Measurements from ENCODE around the gene NTM. TPM values are rescaled to one million over a fixed set of nuclear protein-coding genes. Genes with fewer than 3 reads are reported as not detected.

NTM gene
- total RNA-seq, 4 donors from 2014 or later, result 3.6 to 11.8 (median 7.8) TPM

GRCh38 chr11:131832079-131832478 lies 461.7 kb downstream of the NTM start:
- TF ChIP-seq POLR2AphosphoS5 (IDR thresholded peaks at IDR 0.05), result no peak
- TF ChIP-seq EP300 (IDR thresholded peaks at IDR 0.05), result no peak
- TF ChIP-seq POLR2A (IDR thresholded peaks at IDR 0.05), result no peak
- TF ChIP-seq, protein P1, sequence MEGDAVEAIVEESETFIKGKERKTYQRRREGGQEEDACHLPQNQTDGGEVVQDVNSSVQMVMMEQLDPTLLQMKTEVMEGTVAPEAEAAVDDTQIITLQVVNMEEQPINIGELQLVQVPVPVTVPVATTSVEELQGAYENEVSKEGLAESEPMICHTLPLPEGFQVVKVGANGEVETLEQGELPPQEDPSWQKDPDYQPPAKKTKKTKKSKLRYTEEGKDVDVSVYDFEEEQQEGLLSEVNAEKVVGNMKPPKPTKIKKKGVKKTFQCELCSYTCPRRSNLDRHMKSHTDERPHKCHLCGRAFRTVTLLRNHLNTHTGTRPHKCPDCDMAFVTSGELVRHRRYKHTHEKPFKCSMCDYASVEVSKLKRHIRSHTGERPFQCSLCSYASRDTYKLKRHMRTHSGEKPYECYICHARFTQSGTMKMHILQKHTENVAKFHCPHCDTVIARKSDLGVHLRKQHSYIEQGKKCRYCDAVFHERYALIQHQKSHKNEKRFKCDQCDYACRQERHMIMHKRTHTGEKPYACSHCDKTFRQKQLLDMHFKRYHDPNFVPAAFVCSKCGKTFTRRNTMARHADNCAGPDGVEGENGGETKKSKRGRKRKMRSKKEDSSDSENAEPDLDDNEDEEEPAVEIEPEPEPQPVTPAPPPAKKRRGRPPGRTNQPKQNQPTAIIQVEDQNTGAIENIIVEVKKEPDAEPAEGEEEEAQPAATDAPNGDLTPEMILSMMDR (IDR thresholded peaks at IDR 0.05), result no peak
- H3K36me3 ChIP-seq, result no peaks in the 10 kb centered on the region
- ATAC-seq, result no peak
- H3K27ac ChIP-seq, result no peak overlapping the region
- H3K4me3 ChIP-seq, result no peak overlapping the region
- H3K27me3 ChIP-seq, result no peaks in the 10 kb centered on the region
- WGBS, 2 donors (ENCODE audit: low coverage in 1 of 2), result 33 to 63% methylated on average over 4 of the region's 4 CpGs
- H3K9me3 ChIP-seq, result no peaks in the 10 kb centered on the region
- no peaks in the 10 kb centered on the region for H3K4me1 ChIP-seq

- H3K27ac ChIP-seq, result no peak overlapping the region
- 77 to 100% methylated on average over 2 of the region's 2 CpGs for WGBS, 2 donors (ENCODE audit: low coverage in 1 of 2)
- no peaks in the 10 kb centered on the region for H3K36me3 ChIP-seq
- no peaks in the 10 kb centered on the region for H3K9me3 ChIP-seq
- no peak for ATAC-seq
- H3K4me3 ChIP-seq, result no peak overlapping the region
- TF ChIP-seq POLR2AphosphoS5 (IDR thresholded peaks at IDR 0.05) (no peak), POLR2A (IDR thresholded peaks at IDR 0.05) (no peak), EP300 (IDR thresholded peaks at IDR 0.05) (no peak)
- TF ChIP-seq, protein P1 (IDR thresholded peaks at IDR 0.05), result no peak
- no peaks in the 10 kb centered on the region for H3K4me1 ChIP-seq
- no peaks in the 10 kb centered on the region for H3K27me3 ChIP-seq
These were observed 463.0 kb downstream of the NTM start for GRCh38 chr11:131833366-131833765.

DNA sequence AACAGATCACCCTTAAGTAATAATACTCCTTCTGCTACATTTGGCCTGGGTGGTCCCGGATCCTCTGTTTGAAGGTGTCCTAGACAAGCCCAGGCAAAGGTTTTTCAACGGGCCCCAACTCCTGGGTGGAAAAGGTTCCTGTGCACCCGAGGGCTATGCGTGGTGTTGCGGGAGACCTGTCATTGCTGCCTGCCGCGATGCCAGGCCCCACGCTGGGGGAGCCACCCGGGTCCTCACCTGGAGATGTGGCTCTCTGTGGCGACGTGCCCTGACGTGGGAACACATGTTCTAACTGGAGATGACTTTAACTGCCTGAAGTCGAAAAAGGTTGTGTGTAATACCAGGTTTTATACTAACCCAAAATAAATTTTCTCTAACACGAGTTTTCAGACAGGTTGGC lies 467.1 kb downstream of the NTM start:
- no peaks in the 10 kb centered on the region for H3K4me1 ChIP-seq
- H3K27me3 ChIP-seq, result no peaks in the 10 kb centered on the region
- H3K27ac ChIP-seq, result no peak overlapping the region
- no peak overlapping the region for H3K4me3 ChIP-seq
- H3K9me3 ChIP-seq, result no peaks in the 10 kb centered on the region
- ATAC-seq, result no peak
- WGBS, 2 donors (ENCODE audit: low coverage in 1 of 2), result 83 to 93% methylated on average over 3 to 6 of the region's 14 CpGs
- H3K36me3 ChIP-seq, result no peaks in the 10 kb centered on the region
- TF ChIP-seq, protein P1 (IDR thresholded peaks at IDR 0.05), result no peak
- TF ChIP-seq EP300 (IDR thresholded peaks at IDR 0.05) (no peak), POLR2AphosphoS5 (IDR thresholded peaks at IDR 0.05) (no peak), POLR2A (IDR thresholded peaks at IDR 0.05) (no peak)

DNA sequence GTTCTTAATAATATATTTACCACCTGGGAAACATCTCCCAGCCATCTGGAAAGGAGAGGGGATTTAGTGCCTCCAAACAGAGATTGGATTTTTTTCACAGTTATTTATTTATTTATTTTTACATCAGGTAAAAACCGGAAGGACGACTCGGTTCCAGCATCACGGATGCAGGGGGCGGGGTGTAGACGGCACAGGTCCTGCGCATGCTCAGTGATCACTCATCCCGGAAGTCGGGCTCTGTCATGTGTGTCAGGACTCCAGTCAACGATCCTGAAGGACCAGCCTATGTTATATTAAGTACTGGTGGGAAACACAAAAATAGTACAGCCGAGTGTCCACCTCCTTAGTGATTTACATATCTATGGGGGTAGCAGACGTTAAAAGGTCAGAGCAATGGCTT lies 467.6 kb downstream of the NTM start:
- Histone ChIP-seq H3K4me1 (no peaks in the 10 kb centered on the region), H3K27ac (no peak overlapping the region), H3K36me3 (no peaks in the 10 kb centered on the region), H3K4me3 (no peak overlapping the region), H3K9me3 (no peaks in the 10 kb centered on the region), H3K27me3 (no peaks in the 10 kb centered on the region)
- TF ChIP-seq, protein P1 (IDR thresholded peaks at IDR 0.05), result no peak
- TF ChIP-seq POLR2A (IDR thresholded peaks at IDR 0.05) (no peak), EP300 (IDR thresholded peaks at IDR 0.05) (no peak), POLR2AphosphoS5 (IDR thresholded peaks at IDR 0.05) (no peak)
- ATAC-seq, result no peak
- 78 to 89% methylated on average over 10 to 12 of the region's 12 CpGs for WGBS, 2 donors (ENCODE audit: low coverage in 1 of 2)

DNA sequence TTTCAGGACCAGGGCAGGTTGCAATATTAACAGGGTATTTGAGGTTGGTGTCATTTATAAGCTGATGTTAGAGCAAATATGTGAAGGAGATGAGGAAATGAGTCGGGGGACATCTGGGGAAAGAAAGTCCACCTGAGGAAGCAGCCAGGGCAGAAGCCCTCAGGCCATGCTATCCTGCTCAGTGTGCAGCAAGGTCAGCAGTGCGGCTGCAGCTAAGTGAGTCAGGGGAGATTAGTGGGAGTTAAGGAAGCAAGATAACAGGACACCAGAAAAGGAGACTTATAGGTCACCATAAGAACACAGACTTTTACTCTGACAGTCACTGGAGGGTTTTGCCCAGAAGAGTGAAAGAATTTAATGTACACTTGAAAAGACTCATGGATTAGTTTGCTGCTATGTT lies 468.9 kb downstream of the NTM start:
- H3K27me3 ChIP-seq, result no peaks in the 10 kb centered on the region
- H3K4me3 ChIP-seq, result no peak overlapping the region
- H3K9me3 ChIP-seq, result no peaks in the 10 kb centered on the region
- H3K4me1 ChIP-seq, result no peaks in the 10 kb centered on the region
- no peak overlapping the region for H3K27ac ChIP-seq
- no peak for TF ChIP-seq POLR2AphosphoS5 (IDR thresholded peaks at IDR 0.05)
- TF ChIP-seq, protein P1 (IDR thresholded peaks at IDR 0.05), result no peak
- no peak for TF ChIP-seq POLR2A (IDR thresholded peaks at IDR 0.05)
- TF ChIP-seq EP300 (IDR thresholded peaks at IDR 0.05), result no peak
- no peak for ATAC-seq
- H3K36me3 ChIP-seq, result no peaks in the 10 kb centered on the region
- 71 to 75% methylated on average over 2 of the region's 2 CpGs for WGBS, 2 donors (ENCODE audit: low coverage in 1 of 2)
